ENCODE data around the gene CHN2. TPM values are rescaled to one million over a fixed set of nuclear protein-coding genes. Genes with fewer than 3 reads are reported as not detected.

Gene CHN2
- total RNA-seq, 1 donor from 2014 or later, result 0.50 TPM

DNA sequence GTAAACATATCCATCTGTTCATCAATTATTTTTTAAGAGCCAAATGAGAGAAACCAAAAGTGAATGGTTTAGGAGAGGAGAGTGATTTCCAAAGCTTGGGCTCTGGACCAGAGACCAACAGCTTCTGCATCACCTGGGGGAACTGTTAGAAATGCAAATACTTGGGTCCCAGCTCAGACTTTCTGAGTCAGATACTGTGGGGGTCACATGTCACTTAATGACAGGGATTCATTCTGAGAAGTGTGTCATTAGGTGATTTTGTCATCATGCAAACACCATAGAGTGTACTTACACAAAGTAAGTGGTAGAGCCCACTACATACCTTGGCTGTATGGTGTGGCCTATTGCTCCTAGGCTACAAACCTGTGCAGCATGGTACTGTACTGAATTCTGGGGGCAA, 240.6 kb downstream of the CHN2 start:
- Mint-ChIP-seq H3K27ac (ENCODE audit: unreplicated experiment) (no peak overlapping the region), H3K27me3 (ENCODE audit: low read depth) (no peaks in the 10 kb centered on the region), H3K4me1 (ENCODE audit: low read depth) (no peaks in the 10 kb centered on the region), H3K9me3 (ENCODE audit: low read depth) (no peaks in the 10 kb centered on the region), H3K36me3 (ENCODE audit: low read depth) (no peaks in the 10 kb centered on the region), H3K4me3 (ENCODE audit: unreplicated experiment) (no peak overlapping the region)
- no peak for DNase-seq (ENCODE audit: low spot score)
- TF ChIP-seq, protein P1, sequence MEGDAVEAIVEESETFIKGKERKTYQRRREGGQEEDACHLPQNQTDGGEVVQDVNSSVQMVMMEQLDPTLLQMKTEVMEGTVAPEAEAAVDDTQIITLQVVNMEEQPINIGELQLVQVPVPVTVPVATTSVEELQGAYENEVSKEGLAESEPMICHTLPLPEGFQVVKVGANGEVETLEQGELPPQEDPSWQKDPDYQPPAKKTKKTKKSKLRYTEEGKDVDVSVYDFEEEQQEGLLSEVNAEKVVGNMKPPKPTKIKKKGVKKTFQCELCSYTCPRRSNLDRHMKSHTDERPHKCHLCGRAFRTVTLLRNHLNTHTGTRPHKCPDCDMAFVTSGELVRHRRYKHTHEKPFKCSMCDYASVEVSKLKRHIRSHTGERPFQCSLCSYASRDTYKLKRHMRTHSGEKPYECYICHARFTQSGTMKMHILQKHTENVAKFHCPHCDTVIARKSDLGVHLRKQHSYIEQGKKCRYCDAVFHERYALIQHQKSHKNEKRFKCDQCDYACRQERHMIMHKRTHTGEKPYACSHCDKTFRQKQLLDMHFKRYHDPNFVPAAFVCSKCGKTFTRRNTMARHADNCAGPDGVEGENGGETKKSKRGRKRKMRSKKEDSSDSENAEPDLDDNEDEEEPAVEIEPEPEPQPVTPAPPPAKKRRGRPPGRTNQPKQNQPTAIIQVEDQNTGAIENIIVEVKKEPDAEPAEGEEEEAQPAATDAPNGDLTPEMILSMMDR (IDR thresholded peaks at IDR 0.05), result no peak

DNA sequence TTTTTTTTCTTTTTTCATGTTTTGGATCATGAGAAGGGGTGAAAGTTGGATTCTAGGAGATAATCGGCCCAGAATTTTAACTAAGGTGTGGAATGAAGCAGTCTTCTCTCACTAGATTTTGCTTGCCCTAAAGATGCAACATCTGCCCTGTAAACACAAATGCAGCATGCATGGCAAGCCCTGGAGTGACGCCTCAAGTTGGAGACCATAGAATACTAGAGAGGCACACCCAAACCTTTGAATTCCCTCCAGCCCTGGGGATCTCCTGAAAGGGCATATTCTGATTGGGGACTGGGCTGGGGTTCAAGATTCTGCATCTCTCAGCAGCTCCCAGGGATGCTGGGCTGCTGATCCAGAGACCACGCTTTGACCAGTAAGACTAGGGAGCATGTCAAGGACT, 241.3 kb downstream of the CHN2 start:
- Mint-ChIP-seq H3K4me1 (ENCODE audit: low read depth) (no peaks in the 10 kb centered on the region), H3K9me3 (ENCODE audit: low read depth) (no peaks in the 10 kb centered on the region), H3K4me3 (ENCODE audit: unreplicated experiment) (no peak overlapping the region), H3K36me3 (ENCODE audit: low read depth) (no peaks in the 10 kb centered on the region), H3K27ac (ENCODE audit: unreplicated experiment) (no peak overlapping the region), H3K27me3 (ENCODE audit: low read depth) (no peaks in the 10 kb centered on the region)
- TF ChIP-seq, protein P1 (IDR thresholded peaks at IDR 0.05), result no peak
- no peak for DNase-seq (ENCODE audit: low spot score)

DNA sequence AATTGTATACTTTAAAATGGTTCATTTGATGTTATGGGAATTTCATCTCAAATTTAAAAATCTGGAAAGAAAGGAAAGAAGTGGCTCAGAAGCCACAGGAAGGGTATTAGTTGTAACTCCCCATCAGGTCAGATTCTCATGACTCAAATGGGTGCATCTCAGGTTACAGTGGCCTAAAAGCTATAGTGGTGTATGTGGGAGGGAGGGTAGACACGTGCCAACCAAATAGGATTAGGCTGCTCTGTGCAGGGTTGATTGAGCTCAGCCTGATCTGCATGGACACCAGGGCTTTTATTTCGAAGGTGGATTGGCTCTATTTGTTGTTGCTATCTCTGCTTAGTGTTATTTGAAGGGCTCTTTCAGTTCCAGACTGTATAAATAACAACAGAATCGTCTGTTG, 247.6 kb downstream of the CHN2 start:
- Mint-ChIP-seq H3K36me3 (ENCODE audit: low read depth) (no peaks in the 10 kb centered on the region), H3K27me3 (ENCODE audit: low read depth) (no peaks in the 10 kb centered on the region), H3K4me1 (ENCODE audit: low read depth) (no peaks in the 10 kb centered on the region), H3K27ac (ENCODE audit: unreplicated experiment) (no peak overlapping the region), H3K4me3 (ENCODE audit: unreplicated experiment) (no peak overlapping the region), H3K9me3 (ENCODE audit: low read depth) (no peaks in the 10 kb centered on the region)
- DNase-seq (ENCODE audit: low spot score), result no peak
- TF ChIP-seq, protein P1 (IDR thresholded peaks at IDR 0.05), result no peak

DNA sequence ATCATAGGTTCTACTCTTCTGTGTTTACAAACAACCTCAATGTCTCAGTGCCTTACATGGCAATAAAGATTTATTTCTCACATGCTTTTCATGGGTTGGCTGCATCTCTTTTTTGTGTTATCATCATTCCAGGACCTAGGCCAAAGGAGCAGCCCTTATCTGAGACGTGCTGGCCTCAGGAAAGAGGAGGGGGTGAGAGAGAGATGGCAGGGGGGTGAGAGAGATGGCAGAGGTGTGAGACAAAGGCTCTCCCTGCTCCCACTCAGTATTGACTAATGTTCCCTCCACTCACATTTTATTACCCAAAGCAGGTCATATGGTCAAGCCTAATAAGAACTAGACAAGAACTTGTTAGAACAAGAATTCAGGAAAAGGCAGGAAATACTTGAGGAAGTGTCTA, 249.0 kb downstream of the CHN2 start:
- no peak overlapping the region for H3K27ac Mint-ChIP-seq (ENCODE audit: unreplicated experiment)
- no peaks in the 10 kb centered on the region for H3K27me3 Mint-ChIP-seq (ENCODE audit: low read depth)
- no peak overlapping the region for H3K4me3 Mint-ChIP-seq (ENCODE audit: unreplicated experiment)
- no peaks in the 10 kb centered on the region for H3K4me1 Mint-ChIP-seq (ENCODE audit: low read depth)
- no peak for DNase-seq (ENCODE audit: low spot score)
- H3K9me3 Mint-ChIP-seq (ENCODE audit: low read depth), result no peaks in the 10 kb centered on the region
- H3K36me3 Mint-ChIP-seq (ENCODE audit: low read depth), result no peaks in the 10 kb centered on the region
- TF ChIP-seq, protein P1 (IDR thresholded peaks at IDR 0.05), result no peak

DNA sequence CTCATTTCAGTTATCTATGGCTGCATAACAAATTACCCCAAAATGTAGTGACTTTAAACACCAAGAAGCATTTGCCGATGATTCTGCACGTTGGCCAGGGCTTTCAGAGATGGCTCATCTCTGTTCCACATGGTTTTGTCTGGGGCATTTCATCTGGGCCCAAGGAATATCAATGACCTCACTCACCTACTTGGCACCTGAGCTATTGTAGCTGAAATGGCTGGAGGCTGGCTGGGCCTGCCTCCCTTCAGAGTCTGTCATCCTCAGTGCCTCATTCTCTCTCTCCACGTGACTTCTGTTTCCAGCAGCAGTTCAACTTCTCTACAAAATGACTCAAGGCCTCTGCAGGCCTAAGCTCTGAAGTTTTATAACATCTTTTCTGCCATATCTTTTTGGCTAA, 249.7 kb downstream of the CHN2 start:
- TF ChIP-seq, protein P1 (IDR thresholded peaks at IDR 0.05), result no peak
- H3K4me1 Mint-ChIP-seq (ENCODE audit: low read depth), result no peaks in the 10 kb centered on the region
- no peak overlapping the region for H3K27ac Mint-ChIP-seq (ENCODE audit: unreplicated experiment)
- no peak overlapping the region for H3K4me3 Mint-ChIP-seq (ENCODE audit: unreplicated experiment)
- DNase-seq (ENCODE audit: low spot score), result no peak
- H3K36me3 Mint-ChIP-seq (ENCODE audit: low read depth), result no peaks in the 10 kb centered on the region
- no peaks in the 10 kb centered on the region for H3K9me3 Mint-ChIP-seq (ENCODE audit: low read depth)
- H3K27me3 Mint-ChIP-seq (ENCODE audit: low read depth), result no peaks in the 10 kb centered on the region
